Progenitor cell of endocrine pancreas (in vitro differentiated cells): ENCODE results near the gene RNF208. TPM values are rescaled to one million over a fixed set of nuclear protein-coding genes. Genes with fewer than 3 reads are reported as not detected.

Experiments
- DNase-seq: peaks from one replicate; pipeline ENCODE4 v3.0.0; 2021; ENCODE audit warnings: low spot score; ENCODE audit not compliant: unreplicated experiment
- H3K27ac Mint-ChIP-seq: 2 replicates; pipeline ENCODE4 v1.8.0; 2021; ENCODE audit warnings: mild to moderate bottlenecking, moderate library complexity, mixed read lengths
- H3K27me3 Mint-ChIP-seq: 2 replicates; pipeline ENCODE4 v1.8.0; 2021; ENCODE audit warnings: mixed read lengths
- H3K36me3 Mint-ChIP-seq: 2 replicates; pipeline ENCODE4 v1.8.0; 2022; ENCODE audit warnings: mixed read lengths; ENCODE audit not compliant: insufficient read depth
- H3K4me1 Mint-ChIP-seq: 2 replicates; pipeline ENCODE4 v1.8.0; 2021; ENCODE audit warnings: low read depth, mixed read lengths
- H3K4me3 Mint-ChIP-seq: 2 replicates; pipeline ENCODE4 v1.8.0; 2021; ENCODE audit warnings: low read depth, mild to moderate bottlenecking, moderate library complexity, mixed read lengths
- H3K9me3 Mint-ChIP-seq: 2 replicates; pipeline ENCODE4 v1.8.0; 2021; ENCODE audit warnings: low read depth, mixed read lengths
- total RNA-seq: library from RNA; stranded (reverse); gene quantifications from 2 replicates; pipeline ENCODE4 v1.2.1, GENCODE V29; 2021
- TF ChIP-seq, protein P1 (sequence below): fragments of 200-600 bp; sonication (generic); IDR thresholded peaks from one replicate; pipeline ENCODE4 v1.5.0; 2021; ENCODE audit warnings: antibody characterized with exemption, mild to moderate bottlenecking; ENCODE audit not compliant: unreplicated experiment

Gene RNF208
- total RNA-seq, 1 donor from 2014 or later = 25.7 TPM

- H3K27me3 Mint-ChIP-seq = no peaks in the 10 kb centered on the region
- no peak overlapping the region for H3K4me3 Mint-ChIP-seq
- peaks cover 2% of the 10 kb centered on the region for H3K4me1 Mint-ChIP-seq
- no peak for DNase-seq
- no peaks in the 10 kb centered on the region for H3K9me3 Mint-ChIP-seq
- TF ChIP-seq, protein P1, sequence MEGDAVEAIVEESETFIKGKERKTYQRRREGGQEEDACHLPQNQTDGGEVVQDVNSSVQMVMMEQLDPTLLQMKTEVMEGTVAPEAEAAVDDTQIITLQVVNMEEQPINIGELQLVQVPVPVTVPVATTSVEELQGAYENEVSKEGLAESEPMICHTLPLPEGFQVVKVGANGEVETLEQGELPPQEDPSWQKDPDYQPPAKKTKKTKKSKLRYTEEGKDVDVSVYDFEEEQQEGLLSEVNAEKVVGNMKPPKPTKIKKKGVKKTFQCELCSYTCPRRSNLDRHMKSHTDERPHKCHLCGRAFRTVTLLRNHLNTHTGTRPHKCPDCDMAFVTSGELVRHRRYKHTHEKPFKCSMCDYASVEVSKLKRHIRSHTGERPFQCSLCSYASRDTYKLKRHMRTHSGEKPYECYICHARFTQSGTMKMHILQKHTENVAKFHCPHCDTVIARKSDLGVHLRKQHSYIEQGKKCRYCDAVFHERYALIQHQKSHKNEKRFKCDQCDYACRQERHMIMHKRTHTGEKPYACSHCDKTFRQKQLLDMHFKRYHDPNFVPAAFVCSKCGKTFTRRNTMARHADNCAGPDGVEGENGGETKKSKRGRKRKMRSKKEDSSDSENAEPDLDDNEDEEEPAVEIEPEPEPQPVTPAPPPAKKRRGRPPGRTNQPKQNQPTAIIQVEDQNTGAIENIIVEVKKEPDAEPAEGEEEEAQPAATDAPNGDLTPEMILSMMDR = no peak
- no peak overlapping the region for H3K27ac Mint-ChIP-seq
- peaks cover 3% of the 10 kb centered on the region for H3K36me3 Mint-ChIP-seq
Measured at GRCh38 chr9:137213160-137214060, 8.6 kb downstream of the RNF208 start.

GRCh38 chr9:137212520-137212919 lies 9.5 kb downstream of the RNF208 start:
- H3K4me1 Mint-ChIP-seq = peaks cover 1% of the 10 kb centered on the region
- H3K9me3 Mint-ChIP-seq = no peaks in the 10 kb centered on the region
- TF ChIP-seq, protein P1 = no peak
- H3K36me3 Mint-ChIP-seq = peaks cover 4% of the 10 kb centered on the region
- DNase-seq = no peak
- H3K27me3 Mint-ChIP-seq = no peaks in the 10 kb centered on the region
- H3K4me3 Mint-ChIP-seq = no peak overlapping the region
- H3K27ac Mint-ChIP-seq = no peak overlapping the region

GRCh38 chr9:137211532-137211931 lies 10.5 kb downstream of the RNF208 start:
- no peak for DNase-seq
- TF ChIP-seq, protein P1 = no peak
- Mint-ChIP-seq H3K9me3 (no peaks in the 10 kb centered on the region), H3K36me3 (peaks cover 6% of the 10 kb centered on the region), H3K4me3 (no peak overlapping the region), H3K4me1 (peaks cover under 1% of the 10 kb centered on the region), H3K27ac (no peak overlapping the region), H3K27me3 (no peaks in the 10 kb centered on the region)

DNA sequence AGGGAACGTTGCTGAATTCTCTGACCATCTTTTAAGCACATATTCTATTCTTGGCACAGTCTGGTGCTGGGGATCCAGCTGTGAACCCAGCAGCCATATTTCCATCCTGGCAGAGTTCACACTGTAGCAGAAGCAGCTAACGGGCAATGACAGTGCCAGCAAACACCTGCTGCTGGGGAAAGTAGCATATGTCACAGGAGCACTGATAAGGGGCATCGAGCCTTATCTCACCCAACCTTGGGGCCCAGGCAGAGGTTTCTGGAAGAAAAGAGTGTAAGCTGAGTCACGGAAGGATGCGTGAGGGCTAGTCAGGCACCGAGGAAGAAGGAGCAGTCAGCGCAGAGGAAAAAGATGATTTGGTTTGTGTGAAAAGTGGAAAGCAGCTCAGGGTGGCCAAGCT lies 15.4 kb downstream of the RNF208 start:
- Mint-ChIP-seq H3K36me3 (peaks cover 5% of the 10 kb centered on the region), H3K4me1 (peaks cover 21% of the 10 kb centered on the region), H3K9me3 (no peaks in the 10 kb centered on the region)

More for the DNA sequence above, 15.4 kb downstream of the RNF208 start:
- H3K27me3 Mint-ChIP-seq = no peaks in the 10 kb centered on the region
- peak overlapping the region; percentile 92 for H3K27ac Mint-ChIP-seq
- TF ChIP-seq, protein P1 = no peak
- H3K4me3 Mint-ChIP-seq = peak overlapping the region; percentile 93
- no peak for DNase-seq
